GM12873 (cell line): ENCODE results near the gene DOCK2.

Experiments
- TF ChIP-seq, protein P1 (sequence below): IDR thresholded peaks from 2 replicates; pipeline ENCODE4 v1.5.1; 2012; ENCODE audit warnings: low read depth, mild to moderate bottlenecking, moderate library complexity, low read length, control low read depth; ENCODE audit not compliant: insufficient read depth; ENCODE audit errors: missing control alignments

DOCK2 gene

DNA sequence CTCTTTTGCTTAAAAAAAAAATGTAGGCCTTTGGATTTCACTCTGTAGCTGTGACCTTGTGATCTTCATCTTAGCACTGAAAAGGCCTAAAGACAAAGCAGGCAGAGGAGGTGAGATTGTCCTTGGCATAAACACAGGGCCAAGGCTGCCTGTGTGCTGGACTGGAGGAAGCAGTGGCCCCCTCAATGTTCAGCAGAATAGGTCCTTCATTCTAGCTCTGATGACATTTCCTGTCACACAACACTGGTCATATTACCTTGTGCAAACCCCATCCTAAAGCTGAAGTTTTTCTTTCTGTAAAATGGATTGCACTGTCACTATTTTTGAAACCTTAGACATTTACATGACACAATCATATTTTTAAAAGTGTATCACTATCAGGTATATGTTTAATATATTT is 195.8 kb downstream of the DOCK2 start:
- TF ChIP-seq, protein P1, sequence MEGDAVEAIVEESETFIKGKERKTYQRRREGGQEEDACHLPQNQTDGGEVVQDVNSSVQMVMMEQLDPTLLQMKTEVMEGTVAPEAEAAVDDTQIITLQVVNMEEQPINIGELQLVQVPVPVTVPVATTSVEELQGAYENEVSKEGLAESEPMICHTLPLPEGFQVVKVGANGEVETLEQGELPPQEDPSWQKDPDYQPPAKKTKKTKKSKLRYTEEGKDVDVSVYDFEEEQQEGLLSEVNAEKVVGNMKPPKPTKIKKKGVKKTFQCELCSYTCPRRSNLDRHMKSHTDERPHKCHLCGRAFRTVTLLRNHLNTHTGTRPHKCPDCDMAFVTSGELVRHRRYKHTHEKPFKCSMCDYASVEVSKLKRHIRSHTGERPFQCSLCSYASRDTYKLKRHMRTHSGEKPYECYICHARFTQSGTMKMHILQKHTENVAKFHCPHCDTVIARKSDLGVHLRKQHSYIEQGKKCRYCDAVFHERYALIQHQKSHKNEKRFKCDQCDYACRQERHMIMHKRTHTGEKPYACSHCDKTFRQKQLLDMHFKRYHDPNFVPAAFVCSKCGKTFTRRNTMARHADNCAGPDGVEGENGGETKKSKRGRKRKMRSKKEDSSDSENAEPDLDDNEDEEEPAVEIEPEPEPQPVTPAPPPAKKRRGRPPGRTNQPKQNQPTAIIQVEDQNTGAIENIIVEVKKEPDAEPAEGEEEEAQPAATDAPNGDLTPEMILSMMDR = no peak

GRCh38 chr5:169836835-169837536 is 199.9 kb downstream of the DOCK2 start:
- TF ChIP-seq, protein P1 = no peak

- TF ChIP-seq, protein P1 = no peak
Observed at GRCh38 chr5:169837686-169838085, 200.6 kb downstream of the DOCK2 start.

- TF ChIP-seq, protein P1 = no peak
Observed at GRCh38 chr5:169838688-169839087, 201.6 kb downstream of the DOCK2 start.

DNA sequence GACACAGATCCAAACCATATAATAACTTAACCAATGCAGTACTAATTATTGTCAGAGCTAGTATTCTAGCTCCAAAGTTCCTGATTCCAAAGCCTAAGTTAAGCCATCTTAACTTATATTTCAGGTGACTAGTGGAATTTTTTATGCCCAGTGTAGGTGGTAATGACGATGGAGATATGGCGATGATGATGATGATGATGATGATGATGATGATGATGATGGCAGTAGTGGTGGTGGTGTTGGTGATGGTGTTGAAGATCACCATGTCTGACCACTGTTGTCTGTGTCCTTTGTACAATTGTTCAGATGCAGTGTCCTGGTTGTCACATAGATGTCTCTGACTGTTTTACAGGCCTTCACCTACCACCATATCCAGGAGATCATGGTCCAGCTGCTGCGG is 203.3 kb downstream of the DOCK2 start:
- TF ChIP-seq, protein P1 = no peak

- TF ChIP-seq, protein P1 = no peak
Observed at GRCh38 chr5:169842699-169843098, 205.6 kb downstream of the DOCK2 start.

DNA sequence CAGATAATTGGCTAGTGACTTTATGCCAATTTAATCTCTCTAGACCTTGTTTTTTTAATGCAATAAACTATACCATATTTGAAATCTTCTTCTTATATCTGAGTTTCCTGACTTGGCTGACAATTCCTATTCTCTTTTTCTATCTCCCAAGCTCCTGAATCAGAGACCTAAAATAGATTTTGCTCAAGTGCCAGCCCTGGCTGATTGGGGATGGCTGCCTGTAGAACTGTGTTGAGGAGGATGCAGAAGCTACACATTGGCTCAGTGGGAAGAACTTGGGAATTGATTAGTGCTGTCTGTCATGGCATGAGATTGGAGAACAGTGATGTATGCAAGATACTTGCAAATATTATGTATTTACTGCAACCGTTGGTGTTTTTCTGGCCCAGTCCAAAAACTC is 210.4 kb downstream of the DOCK2 start:
- TF ChIP-seq, protein P1 = no peak
